Natural killer cell (primary cell): ENCODE data around the gene PXDN. TPM values are rescaled to one million over a fixed set of nuclear protein-coding genes. Genes with fewer than 3 reads are reported as not detected.

Experiments used
- ATAC-seq, 3 donors: fragments of 150-1000 bp in 2 of 3; fragments of 200-7000 bp in 1 of 3; cut with Tn5 transposase; 1 replicate in 1 of 3; 2 replicates in 2 of 3; pipeline ENCODE4 v1.10.0; 2021; ENCODE audit warnings: mild to moderate bottlenecking in 2 of 3, moderate library complexity in 2 of 3
- DNase-seq, 2 donors: peaks; one replicate each; pipeline versions ENCODE4 v3.0.0 to v3.0.0-alpha.2; 2013 to 2021; ENCODE audit warnings: mixed read lengths in 1 of 2
- H3K27ac ChIP-seq: one replicate; pipeline ENCODE4 v1.5.1; 2013; ENCODE audit warnings: mild to moderate bottlenecking, low read length
- H3K27me3 ChIP-seq: one replicate; pipeline ENCODE4 v1.6.1; 2013; ENCODE audit warnings: low read length; ENCODE audit not compliant: control insufficient read depth, insufficient read depth
- H3K36me3 ChIP-seq: one replicate; pipeline ENCODE4 v1.6.1; 2013; ENCODE audit warnings: low read length; ENCODE audit not compliant: control insufficient read depth, insufficient read depth
- H3K4me1 ChIP-seq: one replicate; pipeline ENCODE4 v1.6.1; 2013; ENCODE audit warnings: low read length; ENCODE audit not compliant: control insufficient read depth, insufficient read depth
- H3K4me3 ChIP-seq: one replicate; pipeline ENCODE4 v1.5.1; 2013; ENCODE audit warnings: low read length
- H3K9me3 ChIP-seq: one replicate; pipeline ENCODE4 v1.6.1; 2013; ENCODE audit warnings: low read length; ENCODE audit not compliant: control insufficient read depth, insufficient read depth
- H3K27ac Mint-ChIP-seq, 2 donors: one replicate each; pipeline ENCODE4 v1.8.0; 2022; ENCODE audit warnings: mild to moderate bottlenecking in 2 of 2, mixed read lengths in 2 of 2, moderate library complexity in 1 of 2
- H3K27me3 Mint-ChIP-seq, 2 donors: one replicate each; pipeline ENCODE4 v1.8.0; 2022; ENCODE audit warnings: low read depth in 2 of 2, mixed read lengths in 2 of 2
- H3K36me3 Mint-ChIP-seq: one replicate; pipeline ENCODE4 v1.8.0; 2022; ENCODE audit warnings: mixed read lengths
- H3K4me1 Mint-ChIP-seq, 2 donors: one replicate each; pipeline ENCODE4 v1.8.0; 2022; ENCODE audit warnings: mixed read lengths in 2 of 2
- H3K4me3 Mint-ChIP-seq: one replicate; pipeline ENCODE4 v1.8.0; 2022; ENCODE audit warnings: mild to moderate bottlenecking, moderate library complexity, mixed read lengths
- H3K9me3 Mint-ChIP-seq, 2 donors: one replicate each; pipeline ENCODE4 v1.8.0; 2022; ENCODE audit warnings: mixed read lengths in 2 of 2
- WGBS: methylation state at CpG from one replicate; pipeline ENCODE4 v1.1.7; 2013; ENCODE audit warnings: missing lambda C conversion rate; ENCODE audit not compliant: insufficient coverage; 5-methylcytosine and 5-hydroxymethylcytosine counted together
- intact Hi-C: fragments of 100-400 bp; cut with micrococcal nuclease; formaldehyde crosslinking; loops from one replicate; pipeline ENCODE4 v1.14.2; 2022
- total RNA-seq, 4 donors: library from RNA; stranded (reverse); fragments of 120-200 nt in 1 of 4; gene quantifications; one replicate each; pipeline versions ENCODE4 v1.2.3 to v1.2.4, GENCODE V29; 2013 to 2022
- TF ChIP-seq, protein P1 (sequence below): fragments of 200-600 bp; IDR thresholded peaks from one replicate; pipeline ENCODE4 v1.8.0; 2022; ENCODE audit warnings: antibody characterized with exemption

PXDN gene
- total RNA-seq, 3 donors from 2014 or later (not counting 1 experiment from before 2014, with no cell fraction given): 2.1 to 3.7 (median 2.5) TPM

DNA sequence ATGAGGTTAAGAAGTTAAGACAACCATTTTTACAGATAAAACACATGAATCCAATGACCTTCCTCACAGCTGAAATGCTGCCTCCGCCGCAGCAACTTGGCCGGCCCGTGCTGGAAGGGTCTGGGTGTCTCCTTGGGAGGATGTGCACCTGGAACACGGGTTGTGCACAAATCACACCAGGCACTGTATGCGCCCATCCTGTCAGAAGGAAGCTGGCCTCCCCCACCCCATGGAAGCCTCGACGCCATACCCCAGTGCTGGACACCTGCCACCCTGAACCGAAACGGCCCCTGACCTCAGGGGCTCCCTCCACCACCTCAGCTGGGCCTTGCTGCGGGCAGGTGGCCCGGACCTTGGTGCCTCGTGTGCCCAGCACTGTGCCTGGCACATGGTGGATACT lies 111.8 kb downstream of the PXDN start:
- TF ChIP-seq, protein P1, sequence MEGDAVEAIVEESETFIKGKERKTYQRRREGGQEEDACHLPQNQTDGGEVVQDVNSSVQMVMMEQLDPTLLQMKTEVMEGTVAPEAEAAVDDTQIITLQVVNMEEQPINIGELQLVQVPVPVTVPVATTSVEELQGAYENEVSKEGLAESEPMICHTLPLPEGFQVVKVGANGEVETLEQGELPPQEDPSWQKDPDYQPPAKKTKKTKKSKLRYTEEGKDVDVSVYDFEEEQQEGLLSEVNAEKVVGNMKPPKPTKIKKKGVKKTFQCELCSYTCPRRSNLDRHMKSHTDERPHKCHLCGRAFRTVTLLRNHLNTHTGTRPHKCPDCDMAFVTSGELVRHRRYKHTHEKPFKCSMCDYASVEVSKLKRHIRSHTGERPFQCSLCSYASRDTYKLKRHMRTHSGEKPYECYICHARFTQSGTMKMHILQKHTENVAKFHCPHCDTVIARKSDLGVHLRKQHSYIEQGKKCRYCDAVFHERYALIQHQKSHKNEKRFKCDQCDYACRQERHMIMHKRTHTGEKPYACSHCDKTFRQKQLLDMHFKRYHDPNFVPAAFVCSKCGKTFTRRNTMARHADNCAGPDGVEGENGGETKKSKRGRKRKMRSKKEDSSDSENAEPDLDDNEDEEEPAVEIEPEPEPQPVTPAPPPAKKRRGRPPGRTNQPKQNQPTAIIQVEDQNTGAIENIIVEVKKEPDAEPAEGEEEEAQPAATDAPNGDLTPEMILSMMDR: no peak
- 88% methylated on average over 13 of the region's 13 CpGs for WGBS

DNA sequence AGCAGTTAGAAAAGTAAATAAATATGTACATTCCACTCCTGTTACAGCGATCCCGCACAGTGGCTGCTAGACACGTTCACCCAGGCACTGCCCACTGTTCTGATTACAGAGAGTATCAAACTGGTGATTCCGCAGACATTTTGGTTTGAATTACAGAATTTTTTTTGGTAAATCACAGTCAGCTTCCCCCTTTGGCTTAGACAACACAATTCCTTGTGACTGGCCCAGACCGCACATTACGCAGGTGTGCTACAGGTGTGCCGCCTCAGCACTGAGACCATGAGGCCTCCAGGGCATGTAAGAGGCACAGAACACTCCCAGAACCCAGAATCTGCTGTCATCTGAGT lies 112.3 kb downstream of the PXDN start:
- H3K27ac ChIP-seq: no peak overlapping the region
- Mint-ChIP-seq H3K4me3 (no peak overlapping the region), H3K4me1 (no peaks in the 10 kb centered on the region), H3K9me3 (no peaks in the 10 kb centered on the region), H3K27me3 (no peaks in the 10 kb centered on the region), H3K27ac (no peak overlapping the region), H3K36me3 (no peaks in the 10 kb centered on the region)
- DNase-seq (no peak), ATAC-seq (no peak)
- H3K4me1 ChIP-seq: no peaks in the 10 kb centered on the region
- TF ChIP-seq, protein P1: no peak
- intact Hi-C loops: no loop called here
- H3K36me3 ChIP-seq: no peaks in the 10 kb centered on the region
- H3K9me3 ChIP-seq: no peaks in the 10 kb centered on the region
- no peak overlapping the region for H3K4me3 ChIP-seq
- WGBS: 93% methylated on average over 7 of the region's 7 CpGs
- no peaks in the 10 kb centered on the region for H3K27me3 ChIP-seq

More for the DNA sequence above, 111.8 kb downstream of the PXDN start:
- Mint-ChIP-seq H3K9me3 (no peaks in the 10 kb centered on the region), H3K27ac (no peak overlapping the region), H3K36me3 (no peaks in the 10 kb centered on the region), H3K4me1 (no peaks in the 10 kb centered on the region), H3K4me3 (no peak overlapping the region), H3K27me3 (no peaks in the 10 kb centered on the region)
- Histone ChIP-seq H3K27me3 (no peaks in the 10 kb centered on the region), H3K9me3 (no peaks in the 10 kb centered on the region), H3K4me3 (no peak overlapping the region), H3K4me1 (no peaks in the 10 kb centered on the region), H3K36me3 (no peaks in the 10 kb centered on the region), H3K27ac (no peak overlapping the region)
- ATAC-seq (peak in 1 of 3 donors; percentile 28), DNase-seq (no peak)
- intact Hi-C loops: no loop called here

DNA sequence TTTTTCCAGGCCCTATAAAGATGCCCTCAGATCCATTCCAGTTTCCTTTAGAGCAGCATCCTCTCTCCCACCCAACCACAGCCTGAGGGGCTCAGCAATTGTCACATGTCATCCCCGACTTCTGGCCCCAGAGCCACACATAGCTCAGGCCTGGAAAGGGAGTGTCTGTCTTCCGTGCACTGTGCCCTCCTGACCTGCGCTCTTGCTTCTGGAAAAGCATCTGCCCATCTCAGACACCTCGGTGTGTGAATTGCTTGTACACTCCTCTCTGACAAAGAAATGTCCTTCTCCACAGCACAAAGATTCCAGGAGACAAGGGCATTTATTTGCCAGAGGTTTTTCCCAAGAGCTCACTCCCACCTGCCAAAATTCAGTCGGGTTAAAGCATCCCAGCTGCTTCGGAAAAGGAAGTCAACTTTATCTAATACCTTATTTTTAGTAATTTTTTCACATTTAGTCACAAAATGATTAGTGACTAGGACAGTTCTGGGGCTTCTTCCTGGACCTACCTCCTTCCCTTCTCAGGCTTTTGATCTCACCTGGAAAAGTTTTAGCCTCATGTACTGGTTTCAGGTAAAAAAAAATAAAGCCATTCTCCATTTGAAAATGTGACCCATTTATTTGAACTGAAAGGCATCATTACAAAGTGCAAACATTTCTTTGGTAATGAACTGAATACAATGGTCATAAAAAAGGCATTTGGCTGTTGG lies 112.9 kb downstream of the PXDN start:
- H3K27ac Mint-ChIP-seq: no peak overlapping the region
- Histone ChIP-seq H3K4me3 (no peak overlapping the region), H3K27me3 (no peaks in the 10 kb centered on the region), H3K36me3 (no peaks in the 10 kb centered on the region), H3K27ac (no peak overlapping the region), H3K9me3 (no peaks in the 10 kb centered on the region), H3K4me1 (no peaks in the 10 kb centered on the region)
- 88% methylated on average over 6 of the region's 6 CpGs for WGBS
- TF ChIP-seq, protein P1: no peak
- no peaks in the 10 kb centered on the region for H3K36me3 Mint-ChIP-seq
- intact Hi-C loops: no loop called here
- H3K27me3 Mint-ChIP-seq: no peaks in the 10 kb centered on the region
- H3K4me1 Mint-ChIP-seq: no peaks in the 10 kb centered on the region
- DNase-seq (no peak), ATAC-seq (no peak)
- no peaks in the 10 kb centered on the region for H3K9me3 Mint-ChIP-seq
- H3K4me3 Mint-ChIP-seq: no peak overlapping the region

DNA sequence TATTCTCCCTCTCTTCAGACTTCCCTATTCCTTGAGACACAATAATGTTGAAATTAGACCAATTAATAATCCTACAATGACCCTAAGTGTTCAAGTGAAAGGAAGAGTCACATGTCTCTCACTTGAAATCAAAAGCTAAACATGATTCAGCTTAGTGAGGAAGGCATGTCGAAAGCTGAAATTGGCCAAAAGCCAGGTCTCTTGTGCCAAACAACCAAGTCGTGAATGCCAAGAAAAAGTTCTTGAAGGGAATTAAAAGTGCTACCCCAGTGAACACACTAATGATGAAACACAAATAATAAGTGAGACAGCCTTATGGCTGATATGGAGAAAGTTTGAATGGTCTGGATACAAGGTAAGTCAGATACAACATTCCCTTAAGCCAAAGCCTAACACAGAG lies 115.4 kb downstream of the PXDN start:
- Mint-ChIP-seq H3K4me3 (no peak overlapping the region), H3K9me3 (no peaks in the 10 kb centered on the region), H3K27ac (no peak overlapping the region), H3K36me3 (no peaks in the 10 kb centered on the region), H3K27me3 (no peaks in the 10 kb centered on the region), H3K4me1 (no peaks in the 10 kb centered on the region)
- intact Hi-C loops: no loop called here
- no peak for ATAC-seq
- Histone ChIP-seq H3K9me3 (no peaks in the 10 kb centered on the region), H3K36me3 (no peaks in the 10 kb centered on the region), H3K27me3 (no peaks in the 10 kb centered on the region), H3K4me1 (no peaks in the 10 kb centered on the region), H3K4me3 (no peak overlapping the region), H3K27ac (no peak overlapping the region)
- no peak for DNase-seq
- WGBS: 32% methylated on average over 2 of the region's 2 CpGs
- TF ChIP-seq, protein P1: no peak
